PC-9 (cell line): Measurements from ENCODE around the gene TMEM232. TPM values are rescaled to one million over a fixed set of nuclear protein-coding genes. Genes with fewer than 3 reads are reported as not detected.

Experiments
- BruUV-seq: library from RNA; stranded (reverse); fragments of 400-500 nt; replicated peaks from 2 replicates; lab custom pipeline; 2021; lab: Mats Ljungman, UMichigan
- CTCF ChIA-PET: fragments of 300-600 bp; sonication (Branson Sonifier 250); formaldehyde crosslinking; loops from one replicate; lab custom pipeline; 2022; ENCODE audit warnings: antibody characterized with exemption; lab: Charles Lee
- POLR2A ChIA-PET: fragments of 300-600 bp; sonication (Branson Sonifier 250); formaldehyde crosslinking; loops from one replicate; lab custom pipeline; 2022; ENCODE audit warnings: antibody characterized with exemption; ENCODE audit not compliant: unreplicated experiment; lab: Charles Lee
- DNase-seq, 2 experiments: peaks; one replicate each; pipeline versions ENCODE4 v3.0.0 to v3.0.0-alpha.2; 2015 to 2022; ENCODE audit warnings: mixed read lengths in 1 of 2
- H2AFZ ChIP-seq: fragments of 200-600 bp; sonication (generic); 2 replicates; pipeline ENCODE4 v1.8.1; 2017; ENCODE audit warnings: antibody characterized with exemption
- H3F3A ChIP-seq: fragments of 200-600 bp; sonication (generic); 2 replicates; pipeline ENCODE4 v1.8.1; 2017; ENCODE audit warnings: antibody characterized with exemption, mild to moderate bottlenecking, low read depth; ENCODE audit not compliant: insufficient read depth
- H3K27ac ChIP-seq: fragments of 200-600 bp; sonication (generic); 2 replicates; pipeline ENCODE4 v1.6.1; 2016; ENCODE audit warnings: mixed run types
- H3K27me3 ChIP-seq: fragments of 200-600 bp; sonication (generic); 2 replicates; pipeline ENCODE4 v1.6.1; 2016; ENCODE audit warnings: low read depth, mixed run types; ENCODE audit not compliant: insufficient read depth
- H3K36me3 ChIP-seq: fragments of 200-600 bp; sonication (generic); 2 replicates; pipeline ENCODE4 v1.6.1; 2016; ENCODE audit warnings: low read depth, mixed run types
- H3K4me1 ChIP-seq: fragments of 200-600 bp; sonication (generic); replicated peaks from 2 replicates; pipeline ENCODE4 v1.6.1; 2016; ENCODE audit warnings: mixed run types; ENCODE audit not compliant: insufficient read depth
- H3K4me2 ChIP-seq: fragments of 200-600 bp; sonication (generic); 2 replicates; pipeline ENCODE4 v1.6.1; 2017; ENCODE audit warnings: mixed run types
- H3K4me3 ChIP-seq: fragments of 200-600 bp; sonication (generic); 2 replicates; pipeline ENCODE4 v1.6.1; 2016; ENCODE audit warnings: mixed run types
- H3K79me2 ChIP-seq: fragments of 200-600 bp; sonication (generic); 2 replicates; pipeline ENCODE4 v1.6.1; 2017; ENCODE audit warnings: low read depth, mixed run types
- H3K9me2 ChIP-seq: fragments of 200-600 bp; sonication (generic); 2 replicates; pipeline ENCODE4 v1.8.1; 2017; ENCODE audit warnings: mild to moderate bottlenecking; ENCODE audit not compliant: insufficient read depth
- H3K9me3 ChIP-seq: fragments of 200-600 bp; sonication (generic); 2 replicates; pipeline ENCODE4 v1.8.1; 2016; ENCODE audit warnings: low read depth; ENCODE audit not compliant: insufficient read depth
- H4K20me1 ChIP-seq: fragments of 200-600 bp; sonication (generic); 2 replicates; pipeline ENCODE4 v1.8.1; 2017; ENCODE audit not compliant: insufficient read depth
- CTCF ChIP-seq: fragments of 200-600 bp; sonication (generic); conservative IDR thresholded peaks from 2 replicates; pipeline ENCODE4 v1.6.1; 2017; ENCODE audit warnings: mixed run types, antibody characterized with exemption, mild to moderate bottlenecking, moderate library complexity
- EZH2 ChIP-seq: fragments of 200-600 bp; sonication (generic); IDR thresholded peaks from 2 replicates; pipeline ENCODE4 v1.8.0; 2017; ENCODE audit warnings: antibody characterized with exemption, low read depth
- intact Hi-C: fragments of 100-400 bp; cut with micrococcal nuclease; formaldehyde crosslinking; loops from one replicate; pipeline ENCODE4 v1.10.0; 2022; ENCODE audit not compliant: unreplicated experiment
- total RNA-seq: library from RNA; stranded (reverse); gene quantifications from 2 replicates; pipeline ENCODE4 v1.2.3, GENCODE V29; 2021

Gene TMEM232
- total RNA-seq, 1 experiment from 2014 or later: 0.65 TPM

GRCh38 chr5:110623874-110624273 lies 102.6 kb downstream of the TMEM232 start:
- POLR2A ChIA-PET: no interaction called here
- Histone ChIP-seq H4K20me1 (no peaks in the 10 kb centered on the region; the same call in 1 of the 2 replicates), H3K4me1 (no peaks in the 10 kb centered on the region), H3K27ac (no peak overlapping the region), H3K79me2 (no peaks in the 10 kb centered on the region), H3K9me2 (no peaks in the 10 kb centered on the region), H3K4me2 (no peak overlapping the region), H3F3A (no peaks in the 10 kb centered on the region), H3K36me3 (no peaks in the 10 kb centered on the region), H3K4me3 (no peak overlapping the region), H2AFZ (no peak overlapping the region), H3K9me3 (no peaks in the 10 kb centered on the region), H3K27me3 (no peaks in the 10 kb centered on the region)
- intact Hi-C loops: loop anchor here (10.0 kb wide), 1 partner anchor 179 kb away; no protein-coding TSS in a partner anchor
- BruUV-seq: no TSS peak
- CTCF ChIA-PET: no interaction called here
- no peak for DNase-seq
- TF ChIP-seq EZH2 (no peak), CTCF (no peak)

- no peak for DNase-seq
- no peak overlapping the region for H3K27ac ChIP-seq
- intact Hi-C loops: no loop called here
- no peak overlapping the region for H3K4me2 ChIP-seq
- ChIA-PET POLR2A (no interaction called here), CTCF (no interaction called here)
- no peaks in the 10 kb centered on the region for H3K4me1 ChIP-seq
- H2AFZ ChIP-seq: no peak overlapping the region
- H3F3A ChIP-seq: no peaks in the 10 kb centered on the region
- no peaks in the 10 kb centered on the region for H3K79me2 ChIP-seq
- no peak overlapping the region for H3K4me3 ChIP-seq
- H3K36me3 ChIP-seq: no peaks in the 10 kb centered on the region
- no peak for TF ChIP-seq CTCF
- no peak for TF ChIP-seq EZH2
- no peaks in the 10 kb centered on the region for H3K9me3 ChIP-seq
- BruUV-seq: no TSS peak
- H3K27me3 ChIP-seq: no peaks in the 10 kb centered on the region
- H3K9me2 ChIP-seq: no peaks in the 10 kb centered on the region
- H4K20me1 ChIP-seq: no peaks in the 10 kb centered on the region
These were observed 107.5 kb downstream of the TMEM232 start for GRCh38 chr5:110618941-110619340.

DNA sequence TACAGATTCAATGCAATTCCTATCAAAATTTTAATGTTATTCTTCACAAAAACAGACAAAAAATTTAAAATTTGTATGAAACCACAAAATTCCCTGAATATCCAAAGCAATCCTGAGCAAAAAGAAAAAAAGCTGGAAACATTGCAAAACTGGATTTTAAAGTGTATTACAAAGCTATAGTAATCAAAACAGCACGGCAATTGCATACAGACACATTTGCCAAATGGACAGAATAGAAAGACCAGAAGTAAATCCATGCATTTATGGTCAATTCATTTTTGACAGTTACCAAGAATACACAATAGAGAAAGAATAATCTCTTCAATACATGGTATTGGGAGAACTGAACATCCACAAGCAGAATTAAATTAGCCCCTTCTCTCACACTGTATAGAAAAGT lies 110.5 kb downstream of the TMEM232 start:
- POLR2A ChIA-PET: no interaction called here

More for the DNA sequence above, 110.5 kb downstream of the TMEM232 start:
- Histone ChIP-seq H4K20me1 (no peaks in the 10 kb centered on the region), H3K4me3 (no peak overlapping the region), H3K27ac (no peak overlapping the region), H3K4me2 (no peak overlapping the region), H3K27me3 (no peaks in the 10 kb centered on the region), H3K4me1 (no peaks in the 10 kb centered on the region), H3K9me2 (no peaks in the 10 kb centered on the region), H3K79me2 (no peaks in the 10 kb centered on the region), H3K9me3 (no peaks in the 10 kb centered on the region), H2AFZ (no peak overlapping the region), H3K36me3 (no peaks in the 10 kb centered on the region), H3F3A (no peaks in the 10 kb centered on the region)
- intact Hi-C loops: no loop called here
- CTCF ChIA-PET: no interaction called here
- TF ChIP-seq CTCF (no peak), EZH2 (no peak)
- no peak for DNase-seq
- BruUV-seq: no TSS peak
